Peyer's patch (tissue), 4 donors: ENCODE measurements around the gene PCSK5.

Experiments
- CTCF ChIP-seq, 6 experiments: fragments of 450-650 bp in 4 of 6; fragments of 200-600 bp in 2 of 6; sonication (generic) in 1 of 6; IDR thresholded peaks; one replicate each; pipeline ENCODE4 v1.5.1; 2017 to 2019; ENCODE audit warnings: antibody characterized with exemption in 6 of 6, mild to moderate bottlenecking in 3 of 6, moderate library complexity in 1 of 6
- POLR2A ChIP-seq, 2 donors: fragments of 450-650 bp; IDR thresholded peaks; one replicate each; pipeline ENCODE4 v1.5.1; 2017; ENCODE audit warnings: antibody characterized with exemption in 2 of 2, mild to moderate bottlenecking in 2 of 2, moderate library complexity in 2 of 2

- no peak for TF ChIP-seq CTCF (IDR thresholded peaks at IDR 0.05)
- no peak for TF ChIP-seq POLR2A (IDR thresholded peaks at IDR 0.05)
These were observed 307.9 kb downstream of the PCSK5 start for GRCh38 chr9:76198336-76198735.
